Kidney capillary endothelial cell (primary cell): ENCODE results near the gene USP38.
"Not testable (repeated sequence)": the region's sequence is repeated elsewhere in the genome, so short reads cannot be mapped to it uniquely, and the experiment has no call there.

Experiments
- DNase-seq: peaks from one replicate; pipeline ENCODE4 v3.0.0-alpha.2; 2018; ENCODE audit warnings: low spot score

USP38 gene

GRCh38 chr4:143184503-143185252, at the start of gene USP38:
Gene USP38, plus strand, starts transcription at chr4:143184917. Its CDS starts 534 bp downstream, at chr4:143185451.
- peak; percentile 88 for DNase-seq

- DNase-seq = no peak
These were observed 49.4 kb upstream of the USP38 start for GRCh38 chr4:143135358-143135757.

- no peak for DNase-seq
These were observed 44.0 kb upstream of the USP38 start for GRCh38 chr4:143140696-143141095.

GRCh38 chr4:143148521-143148920, 36.2 kb upstream of the USP38 start:
- no peak for DNase-seq

- DNase-seq = no peak
These were observed 27.9 kb upstream of the USP38 start for GRCh38 chr4:143156853-143157252.

GRCh38 chr4:143163614-143164013, 21.1 kb upstream of the USP38 start:
- DNase-seq = no peak

- not testable (repeated sequence) for DNase-seq
These were observed 18.0 kb upstream of the USP38 start for GRCh38 chr4:143166722-143167121.

- DNase-seq = no peak
These were observed 5.8 kb upstream of the USP38 start for GRCh38 chr4:143178923-143179322.

GRCh38 chr4:143183513-143184216, 1.1 kb upstream of the USP38 start:
- no peak for DNase-seq

GRCh38 chr4:143184217-143184502, 557 bp upstream of the USP38 start:
- no peak for DNase-seq

GRCh38 chr4:143185253-143186107, 763 bp downstream of the USP38 start:
- no peak for DNase-seq

GRCh38 chr4:143186212-143186611, 1.5 kb downstream of the USP38 start:
- DNase-seq = no peak

- DNase-seq = peak; percentile 22
These were observed 1.9 kb downstream of the USP38 start for GRCh38 chr4:143186649-143187048.

- no peak for DNase-seq
These were observed 3.7 kb downstream of the USP38 start for GRCh38 chr4:143188136-143189088.

- no peak for DNase-seq
These were observed 4.8 kb downstream of the USP38 start for GRCh38 chr4:143189528-143189927.

GRCh38 chr4:143195581-143195980, 10.9 kb downstream of the USP38 start:
- no peak for DNase-seq

- no peak for DNase-seq
These were observed 11.6 kb downstream of the USP38 start for GRCh38 chr4:143196323-143196722.

GRCh38 chr4:143199503-143199902, 14.8 kb downstream of the USP38 start:
- no peak for DNase-seq

- DNase-seq = peak; percentile 21
These were observed 18.1 kb downstream of the USP38 start for GRCh38 chr4:143202824-143203223.

- DNase-seq = no peak
These were observed 18.9 kb downstream of the USP38 start for GRCh38 chr4:143203577-143203976.

- DNase-seq = no peak
These were observed 22.8 kb downstream of the USP38 start for GRCh38 chr4:143207555-143207954.

- no peak for DNase-seq
These were observed 27.8 kb downstream of the USP38 start for GRCh38 chr4:143212566-143212965.
